ENCODE data around the gene SPTLC2.

SPTLC2 gene

GRCh38 chr14:77659831-77660230 is 43.4 kb upstream of the SPTLC2 start:
- no peaks in the 10 kb centered on the region for H4K20me1 ChIP-seq (ENCODE audit: insufficient read depth, low read length)
- H3K9ac ChIP-seq (ENCODE audit: low read length) = no peak overlapping the region
- no peaks in the 10 kb centered on the region for H3K27me3 ChIP-seq (ENCODE audit: low read depth, low read length)
- H3K27ac ChIP-seq (ENCODE audit: low read length) = no peak overlapping the region
- H2AFZ ChIP-seq (ENCODE audit: low read depth, low read length) = no peak overlapping the region
- TF ChIP-seq CTCF (IDR thresholded peaks at IDR 0.05; ENCODE audit: low read depth, low read length) (no peak), EZH2phosphoT487 (IDR thresholded peaks at IDR 0.05; ENCODE audit: low read depth) (no peak)
- H3K36me3 ChIP-seq (replicated peaks; ENCODE audit: low read depth, low read length) = no peaks in the 10 kb centered on the region
- no peak overlapping the region for H3K4me2 ChIP-seq (ENCODE audit: low read length)
- H3K9me3 ChIP-seq (ENCODE audit: insufficient read depth, low read length) = no peaks in the 10 kb centered on the region
- H3K4me1 ChIP-seq (ENCODE audit: low read length) = no peaks in the 10 kb centered on the region
- no peak overlapping the region for H3K4me3 ChIP-seq (ENCODE audit: low read length)
- H3K79me2 ChIP-seq (ENCODE audit: low read length) = no peaks in the 10 kb centered on the region

- H2AFZ ChIP-seq (ENCODE audit: low read depth, low read length) = no peak overlapping the region; the same call in 1 of the 2 replicates
- no peaks in the 10 kb centered on the region for H3K9me3 ChIP-seq (ENCODE audit: insufficient read depth, low read length)
- H3K79me2 ChIP-seq (ENCODE audit: low read length) = no peaks in the 10 kb centered on the region
- H3K9ac ChIP-seq (ENCODE audit: low read length) = no peak overlapping the region
- no peak overlapping the region for H3K4me2 ChIP-seq (ENCODE audit: low read length)
- no peaks in the 10 kb centered on the region for H3K36me3 ChIP-seq (replicated peaks; ENCODE audit: low read depth, low read length)
- no peak overlapping the region for H3K27ac ChIP-seq (ENCODE audit: low read length)
- H3K4me1 ChIP-seq (ENCODE audit: low read length) = no peaks in the 10 kb centered on the region
- no peak for TF ChIP-seq CTCF (IDR thresholded peaks at IDR 0.05; ENCODE audit: low read depth, low read length)
- no peak for TF ChIP-seq EZH2phosphoT487 (IDR thresholded peaks at IDR 0.05; ENCODE audit: low read depth)
- H3K4me3 ChIP-seq (ENCODE audit: low read length) = no peak overlapping the region
- H3K27me3 ChIP-seq (ENCODE audit: low read depth, low read length) = no peaks in the 10 kb centered on the region
- H4K20me1 ChIP-seq (ENCODE audit: insufficient read depth, low read length) = no peaks in the 10 kb centered on the region
These were observed 40.8 kb upstream of the SPTLC2 start for GRCh38 chr14:77657280-77657679.

GRCh38 chr14:77654001-77654441 is 37.6 kb upstream of the SPTLC2 start:
- Histone ChIP-seq H3K27ac (ENCODE audit: low read length) (no peak overlapping the region), H3K4me2 (ENCODE audit: low read length) (no peak overlapping the region), H3K27me3 (ENCODE audit: low read depth, low read length) (no peaks in the 10 kb centered on the region), H3K79me2 (ENCODE audit: low read length) (no peaks in the 10 kb centered on the region), H3K4me3 (ENCODE audit: low read length) (no peak overlapping the region), H3K36me3 (replicated peaks; ENCODE audit: low read depth, low read length) (no peaks in the 10 kb centered on the region), H4K20me1 (ENCODE audit: insufficient read depth, low read length) (no peaks in the 10 kb centered on the region), H3K9ac (ENCODE audit: low read length) (no peak overlapping the region), H2AFZ (ENCODE audit: low read depth, low read length) (peak overlapping the region; percentile 17; the same call in 1 of the 2 replicates), H3K4me1 (ENCODE audit: low read length) (no peaks in the 10 kb centered on the region), H3K9me3 (ENCODE audit: insufficient read depth, low read length) (no peaks in the 10 kb centered on the region)
- no peak for TF ChIP-seq CTCF (IDR thresholded peaks at IDR 0.05; ENCODE audit: low read depth, low read length)
- TF ChIP-seq EZH2phosphoT487 (IDR thresholded peaks at IDR 0.05; ENCODE audit: low read depth) = no peak

- H3K9ac ChIP-seq (ENCODE audit: low read length) = no peak overlapping the region
- no peaks in the 10 kb centered on the region for H3K4me1 ChIP-seq (ENCODE audit: low read length)
- H3K27me3 ChIP-seq (ENCODE audit: low read depth, low read length) = no peaks in the 10 kb centered on the region
- H4K20me1 ChIP-seq (ENCODE audit: insufficient read depth, low read length) = no peaks in the 10 kb centered on the region
- H2AFZ ChIP-seq (ENCODE audit: low read depth, low read length) = no peak overlapping the region
- no peak overlapping the region for H3K4me3 ChIP-seq (ENCODE audit: low read length)
- TF ChIP-seq EZH2phosphoT487 (IDR thresholded peaks at IDR 0.05; ENCODE audit: low read depth) = no peak
- no peak for TF ChIP-seq CTCF (IDR thresholded peaks at IDR 0.05; ENCODE audit: low read depth, low read length)
- H3K27ac ChIP-seq (ENCODE audit: low read length) = no peak overlapping the region
- no peaks in the 10 kb centered on the region for H3K79me2 ChIP-seq (ENCODE audit: low read length)
- H3K9me3 ChIP-seq (ENCODE audit: insufficient read depth, low read length) = no peaks in the 10 kb centered on the region
- no peak overlapping the region for H3K4me2 ChIP-seq (ENCODE audit: low read length)
- no peaks in the 10 kb centered on the region for H3K36me3 ChIP-seq (replicated peaks; ENCODE audit: low read depth, low read length)
These were observed 32.9 kb upstream of the SPTLC2 start for GRCh38 chr14:77649326-77649725.

All from OCI-LY3 (cell line).